RWPE2 (cell line): ENCODE measurements around the gene CRISP1.
"Not testable (repeated sequence)": the region's sequence is repeated elsewhere in the genome, so short reads cannot be mapped to it uniquely, and the experiment has no call there.

Experiments used
- ATAC-seq: fragments of 200-7000 bp; cut with Tn5 transposase; 3 replicates; pipeline ENCODE4 v1.9.1; 2021; ENCODE audit warnings: low read depth
- DNase-seq: peaks from one replicate; pipeline ENCODE4 v3.0.0-alpha.2; 2020; ENCODE audit warnings: low spot score
- H3K27ac ChIP-seq: fragments of 450-650 bp; 2 replicates; pipeline ENCODE4 v1.5.1; 2017; ENCODE audit warnings: mild to moderate bottlenecking; ENCODE audit not compliant: poor library complexity, severe bottlenecking
- H3K27me3 ChIP-seq: fragments of 250-450 bp; sonication (Bioruptor Pico); 2 replicates; pipeline ENCODE4 v1.5.1; 2021; ENCODE audit warnings: mild to moderate bottlenecking, moderate library complexity; ENCODE audit not compliant: insufficient read depth, poor library complexity, severe bottlenecking
- H3K36me3 ChIP-seq: fragments of 250-450 bp; sonication (Bioruptor Pico); 2 replicates; pipeline ENCODE4 v1.5.1; 2020; ENCODE audit warnings: low read depth, mild to moderate bottlenecking, moderate library complexity
- H3K4me1 ChIP-seq: fragments of 250-450 bp; sonication (Bioruptor Pico); 2 replicates; pipeline ENCODE4 v1.5.1; 2021; ENCODE audit warnings: mild to moderate bottlenecking, moderate library complexity; ENCODE audit not compliant: insufficient read depth, poor library complexity, severe bottlenecking
- H3K4me3 ChIP-seq: fragments of 250-450 bp; sonication (Bioruptor Pico); 2 replicates; pipeline ENCODE4 v1.5.1; 2021; ENCODE audit warnings: mild to moderate bottlenecking, moderate library complexity; ENCODE audit not compliant: severe bottlenecking
- H3K9me3 ChIP-seq: fragments of 250-450 bp; sonication (Bioruptor Pico); 2 replicates; pipeline ENCODE4 v1.5.1; 2021; ENCODE audit warnings: mild to moderate bottlenecking, moderate library complexity; ENCODE audit not compliant: severe bottlenecking
- TF ChIP-seq, protein P1 (sequence below): fragments of 450-650 bp; IDR thresholded peaks from one replicate; pipeline ENCODE4 v1.5.1; 2017; ENCODE audit warnings: mild to moderate bottlenecking, moderate library complexity; ENCODE audit not compliant: poor library complexity, severe bottlenecking

CRISP1 gene

GRCh38 chr6:49909563-49909962 lies 43.2 kb upstream of the CRISP1 start:
- no peak for DNase-seq

GRCh38 chr6:49906526-49906925 lies 40.2 kb upstream of the CRISP1 start:
- Histone ChIP-seq H3K27me3 (peaks cover 11% of the 10 kb centered on the region), H3K27ac (no peak overlapping the region), H3K4me3 (no peak overlapping the region), H3K9me3 (no peaks in the 10 kb centered on the region), H3K36me3 (no peaks in the 10 kb centered on the region), H3K4me1 (no peaks in the 10 kb centered on the region)
- TF ChIP-seq, protein P1, sequence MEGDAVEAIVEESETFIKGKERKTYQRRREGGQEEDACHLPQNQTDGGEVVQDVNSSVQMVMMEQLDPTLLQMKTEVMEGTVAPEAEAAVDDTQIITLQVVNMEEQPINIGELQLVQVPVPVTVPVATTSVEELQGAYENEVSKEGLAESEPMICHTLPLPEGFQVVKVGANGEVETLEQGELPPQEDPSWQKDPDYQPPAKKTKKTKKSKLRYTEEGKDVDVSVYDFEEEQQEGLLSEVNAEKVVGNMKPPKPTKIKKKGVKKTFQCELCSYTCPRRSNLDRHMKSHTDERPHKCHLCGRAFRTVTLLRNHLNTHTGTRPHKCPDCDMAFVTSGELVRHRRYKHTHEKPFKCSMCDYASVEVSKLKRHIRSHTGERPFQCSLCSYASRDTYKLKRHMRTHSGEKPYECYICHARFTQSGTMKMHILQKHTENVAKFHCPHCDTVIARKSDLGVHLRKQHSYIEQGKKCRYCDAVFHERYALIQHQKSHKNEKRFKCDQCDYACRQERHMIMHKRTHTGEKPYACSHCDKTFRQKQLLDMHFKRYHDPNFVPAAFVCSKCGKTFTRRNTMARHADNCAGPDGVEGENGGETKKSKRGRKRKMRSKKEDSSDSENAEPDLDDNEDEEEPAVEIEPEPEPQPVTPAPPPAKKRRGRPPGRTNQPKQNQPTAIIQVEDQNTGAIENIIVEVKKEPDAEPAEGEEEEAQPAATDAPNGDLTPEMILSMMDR, result no peak
- ATAC-seq (peak; percentile 41; the same call in 1 of the 3 replicates), DNase-seq (no peak)

More at GRCh38 chr6:49909563-49909962, 43.2 kb upstream of the CRISP1 start:
- ATAC-seq, result no peak
- Histone ChIP-seq H3K36me3 (no peaks in the 10 kb centered on the region), H3K27ac (no peak overlapping the region), H3K4me1 (no peaks in the 10 kb centered on the region), H3K4me3 (no peak overlapping the region), H3K9me3 (no peaks in the 10 kb centered on the region), H3K27me3 (peaks cover 3% of the 10 kb centered on the region)
- TF ChIP-seq, protein P1, result no peak

DNA sequence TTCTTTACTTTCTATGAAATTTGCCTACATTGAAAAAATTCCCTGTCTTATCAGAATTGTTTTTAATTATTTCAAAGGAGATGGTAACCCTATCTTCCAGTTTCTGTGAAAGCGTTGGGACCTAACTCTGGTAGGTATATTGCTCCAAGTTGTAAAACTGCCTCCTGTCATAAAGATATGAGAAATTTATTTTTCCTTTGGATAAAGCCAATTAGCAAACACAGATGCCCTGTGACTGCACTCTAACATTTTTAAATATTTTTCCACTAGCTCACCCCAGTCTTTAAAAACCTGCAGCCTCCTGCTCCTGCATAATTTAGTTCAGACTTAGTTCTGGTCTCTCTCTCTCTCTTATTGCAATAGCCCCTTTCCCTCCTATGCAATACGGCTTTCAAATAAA lies 39.0 kb upstream of the CRISP1 start:
- H3K36me3 ChIP-seq, result no peaks in the 10 kb centered on the region
- H3K4me1 ChIP-seq, result no peaks in the 10 kb centered on the region
- peaks cover 11% of the 10 kb centered on the region for H3K27me3 ChIP-seq
- DNase-seq (no peak), ATAC-seq (no peak)
- TF ChIP-seq, protein P1, result no peak
- H3K4me3 ChIP-seq, result no peak overlapping the region
- H3K27ac ChIP-seq, result no peak overlapping the region
- H3K9me3 ChIP-seq, result no peaks in the 10 kb centered on the region

GRCh38 chr6:49902856-49903255 lies 36.5 kb upstream of the CRISP1 start:
- no peak for ATAC-seq
- Histone ChIP-seq H3K36me3 (no peaks in the 10 kb centered on the region), H3K27ac (no peak overlapping the region)

DNA sequence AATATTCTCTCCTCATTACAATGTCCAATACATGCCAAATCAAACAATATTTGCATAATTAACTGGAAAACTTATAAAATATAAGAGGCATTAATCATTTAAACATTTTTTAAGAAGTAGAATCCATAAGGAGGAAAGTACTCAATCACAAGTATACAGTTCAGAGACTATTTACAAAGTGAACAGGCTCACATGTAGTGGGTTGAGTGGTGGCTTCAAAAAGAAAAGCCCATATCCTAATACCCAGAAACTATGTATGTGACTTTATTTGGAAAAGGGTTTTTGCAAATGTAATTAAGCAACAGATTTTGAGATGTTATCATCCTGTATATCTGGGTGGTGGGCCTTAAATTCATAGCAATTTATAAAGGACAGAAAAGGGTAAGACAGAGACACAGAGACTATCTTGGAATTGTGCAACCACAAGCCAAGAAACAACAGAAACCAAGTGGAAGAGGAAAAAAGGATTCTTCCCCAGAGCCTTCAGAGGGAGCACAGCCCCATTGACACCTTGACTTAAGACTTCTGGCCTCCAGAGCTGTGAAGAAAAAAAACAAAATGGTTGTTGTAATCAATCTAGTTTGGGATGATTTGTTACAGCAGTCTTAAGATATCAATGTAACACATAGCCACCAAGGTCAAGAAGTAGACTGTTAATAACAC lies 32.7 kb upstream of the CRISP1 start:
- ATAC-seq, result no peak
- TF ChIP-seq, protein P1, result no peak

More at GRCh38 chr6:49902856-49903255, 36.5 kb upstream of the CRISP1 start:
- H3K27me3 ChIP-seq, result peaks cover 11% of the 10 kb centered on the region
- TF ChIP-seq, protein P1, result no peak
- H3K4me3 ChIP-seq, result no peak overlapping the region
- no peaks in the 10 kb centered on the region for H3K9me3 ChIP-seq
- no peak for DNase-seq
- H3K4me1 ChIP-seq, result no peaks in the 10 kb centered on the region

DNA sequence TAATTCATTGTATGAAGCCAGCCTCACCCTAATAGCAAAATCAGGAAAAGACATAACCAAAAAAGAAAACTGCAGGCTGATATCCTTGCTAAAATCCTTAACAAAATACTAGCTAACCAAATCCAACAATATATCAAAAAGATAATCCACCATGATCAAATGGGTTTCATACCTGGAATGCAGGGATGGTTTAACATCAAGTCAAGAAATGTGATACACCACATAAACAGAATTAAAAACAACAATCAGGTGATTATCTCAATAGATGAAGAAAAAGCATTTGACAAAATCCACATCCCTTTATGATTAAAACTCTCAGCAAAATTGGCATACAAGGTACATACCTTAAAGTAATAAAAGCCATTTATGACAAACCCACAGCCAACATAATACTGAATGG lies 29.2 kb upstream of the CRISP1 start:
- not testable (repeated sequence) for H3K4me1 ChIP-seq, H3K27ac ChIP-seq, H3K27me3 ChIP-seq, H3K9me3 ChIP-seq, H3K4me3 ChIP-seq, H3K36me3 ChIP-seq, DNase-seq, ATAC-seq

More for the DNA sequence above, 32.7 kb upstream of the CRISP1 start:
- Histone ChIP-seq H3K4me1 (no peaks in the 10 kb centered on the region), H3K9me3 (no peaks in the 10 kb centered on the region), H3K27ac (no peak overlapping the region), H3K36me3 (no peaks in the 10 kb centered on the region), H3K27me3 (peaks cover 5% of the 10 kb centered on the region), H3K4me3 (no peak overlapping the region)
- no peak for DNase-seq
